Activated naive CD8-positive, alpha-beta T cell treated with anti-CD3 and anti-CD28 coated beads, Interleukin-2, amount 50 U/mL, for 24 hours (primary cell): ENCODE data around the gene GRK2.

Experiments used
- ATAC-seq: fragments of 150-1000 bp; cut with Tn5 transposase; one replicate; pipeline ENCODE4 v1.10.0; 2021
- DNase-seq: peaks from one replicate; pipeline ENCODE4 v3.0.0; 2021
- H3K27ac Mint-ChIP-seq: one replicate; pipeline ENCODE4 v1.8.0; 2021; ENCODE audit warnings: mild to moderate bottlenecking, mixed read lengths
- H3K27me3 Mint-ChIP-seq: one replicate; pipeline ENCODE4 v1.8.0; 2021; ENCODE audit warnings: mixed read lengths
- H3K36me3 Mint-ChIP-seq: one replicate; pipeline ENCODE4 v1.8.0; 2021; ENCODE audit warnings: low read depth, mixed read lengths
- H3K4me1 Mint-ChIP-seq: one replicate; pipeline ENCODE4 v1.8.0; 2021; ENCODE audit warnings: mixed read lengths
- H3K4me3 Mint-ChIP-seq: one replicate; pipeline ENCODE4 v1.8.0; 2021; ENCODE audit warnings: mild to moderate bottlenecking, moderate library complexity, mixed read lengths
- H3K9me3 Mint-ChIP-seq: one replicate; pipeline ENCODE4 v1.8.0; 2021; ENCODE audit warnings: mixed read lengths

The GRK2 gene

GRCh38 chr11:67289651-67290479 lies 23.6 kb downstream of the GRK2 start:
- ATAC-seq = no peak
- Mint-ChIP-seq H3K27ac (peak overlapping the region; percentile 90), H3K4me3 (peak overlapping the region; percentile 85), H3K4me1 (peaks cover 57% of the 10 kb centered on the region), H3K36me3 (peaks cover 39% of the 10 kb centered on the region), H3K9me3 (no peaks in the 10 kb centered on the region), H3K27me3 (no peaks in the 10 kb centered on the region)
- peak; percentile 30 for DNase-seq

GRCh38 chr11:67290801-67291200 lies 24.5 kb downstream of the GRK2 start:
- no peaks in the 10 kb centered on the region for H3K27me3 Mint-ChIP-seq
- DNase-seq = no peak
- H3K4me3 Mint-ChIP-seq = peak overlapping the region; percentile 85
- peak overlapping the region; percentile 22 for H3K27ac Mint-ChIP-seq
- peaks cover 48% of the 10 kb centered on the region for H3K36me3 Mint-ChIP-seq
- no peak for ATAC-seq
- H3K4me1 Mint-ChIP-seq = peaks cover 49% of the 10 kb centered on the region
- H3K9me3 Mint-ChIP-seq = no peaks in the 10 kb centered on the region

GRCh38 chr11:67291481-67292381 lies 25.5 kb downstream of the GRK2 start:
- peaks cover 43% of the 10 kb centered on the region for H3K4me1 Mint-ChIP-seq

GRCh38 chr11:67292671-67293070 lies 26.4 kb downstream of the GRK2 start:
- no peaks in the 10 kb centered on the region for H3K27me3 Mint-ChIP-seq
- peak overlapping the region; percentile 41 for H3K27ac Mint-ChIP-seq
- H3K36me3 Mint-ChIP-seq = peaks cover 59% of the 10 kb centered on the region
- H3K4me3 Mint-ChIP-seq = peak overlapping the region; percentile 43
- ATAC-seq (no peak), DNase-seq (no peak)
- peaks cover 12% of the 10 kb centered on the region for H3K9me3 Mint-ChIP-seq
- peaks cover 38% of the 10 kb centered on the region for H3K4me1 Mint-ChIP-seq

More at GRCh38 chr11:67291481-67292381, 25.5 kb downstream of the GRK2 start:
- DNase-seq = no peak
- Mint-ChIP-seq H3K36me3 (peaks cover 58% of the 10 kb centered on the region), H3K4me3 (no peak overlapping the region), H3K27ac (no peak overlapping the region), H3K27me3 (no peaks in the 10 kb centered on the region), H3K9me3 (peaks cover 8% of the 10 kb centered on the region)
- no peak for ATAC-seq

- H3K4me3 Mint-ChIP-seq = peak overlapping the region; percentile 43
- H3K27ac Mint-ChIP-seq = peak overlapping the region; percentile 41
- ATAC-seq = no peak
- H3K36me3 Mint-ChIP-seq = peaks cover 60% of the 10 kb centered on the region
- no peak for DNase-seq
- H3K27me3 Mint-ChIP-seq = no peaks in the 10 kb centered on the region
- H3K4me1 Mint-ChIP-seq = peaks cover 33% of the 10 kb centered on the region
- H3K9me3 Mint-ChIP-seq = peaks cover 12% of the 10 kb centered on the region
Observed at GRCh38 chr11:67293090-67293489, 26.8 kb downstream of the GRK2 start.

- H3K27me3 Mint-ChIP-seq = no peaks in the 10 kb centered on the region
- H3K4me1 Mint-ChIP-seq = peaks cover 27% of the 10 kb centered on the region
- DNase-seq = no peak
- H3K9me3 Mint-ChIP-seq = peaks cover 12% of the 10 kb centered on the region
- H3K4me3 Mint-ChIP-seq = no peak overlapping the region
- no peak for ATAC-seq
- H3K27ac Mint-ChIP-seq = no peak overlapping the region
- H3K36me3 Mint-ChIP-seq = peaks cover 65% of the 10 kb centered on the region
Observed at GRCh38 chr11:67295846-67296245, 29.6 kb downstream of the GRK2 start.

- Mint-ChIP-seq H3K4me1 (peaks cover 15% of the 10 kb centered on the region), H3K27me3 (no peaks in the 10 kb centered on the region), H3K4me3 (no peak overlapping the region), H3K27ac (no peak overlapping the region), H3K9me3 (peaks cover 12% of the 10 kb centered on the region), H3K36me3 (peaks cover 47% of the 10 kb centered on the region)
- no peak for DNase-seq
- ATAC-seq = no peak
Observed at GRCh38 chr11:67298786-67299185, 32.5 kb downstream of the GRK2 start.

- ATAC-seq = no peak
- no peak for DNase-seq
- Mint-ChIP-seq H3K27me3 (no peaks in the 10 kb centered on the region), H3K36me3 (peaks cover 39% of the 10 kb centered on the region), H3K4me3 (no peak overlapping the region), H3K4me1 (peaks cover 11% of the 10 kb centered on the region), H3K27ac (no peak overlapping the region), H3K9me3 (peaks cover 12% of the 10 kb centered on the region)
Observed at GRCh38 chr11:67299471-67300191, 33.4 kb downstream of the GRK2 start.

GRCh38 chr11:67300256-67300755 lies 34.0 kb downstream of the GRK2 start:
- Mint-ChIP-seq H3K27me3 (no peaks in the 10 kb centered on the region), H3K4me1 (peaks cover 11% of the 10 kb centered on the region), H3K9me3 (peaks cover 12% of the 10 kb centered on the region), H3K4me3 (no peak overlapping the region), H3K27ac (no peak overlapping the region), H3K36me3 (peaks cover 33% of the 10 kb centered on the region)
- ATAC-seq = no peak
- no peak for DNase-seq

- Mint-ChIP-seq H3K36me3 (peaks cover 28% of the 10 kb centered on the region), H3K9me3 (peaks cover 12% of the 10 kb centered on the region), H3K27ac (no peak overlapping the region), H3K27me3 (no peaks in the 10 kb centered on the region), H3K4me3 (no peak overlapping the region), H3K4me1 (peaks cover 11% of the 10 kb centered on the region)
- DNase-seq (no peak), ATAC-seq (no peak)
Observed at GRCh38 chr11:67300756-67301312, 34.6 kb downstream of the GRK2 start.

GRCh38 chr11:67301313-67301921 lies 35.1 kb downstream of the GRK2 start:
- no peak overlapping the region for H3K27ac Mint-ChIP-seq
- no peaks in the 10 kb centered on the region for H3K27me3 Mint-ChIP-seq
- peaks cover 7% of the 10 kb centered on the region for H3K9me3 Mint-ChIP-seq
- ATAC-seq = no peak
- no peak overlapping the region for H3K4me3 Mint-ChIP-seq
- peaks cover 22% of the 10 kb centered on the region for H3K36me3 Mint-ChIP-seq
- peaks cover 11% of the 10 kb centered on the region for H3K4me1 Mint-ChIP-seq
- no peak for DNase-seq

- Mint-ChIP-seq H3K4me1 (peaks cover 7% of the 10 kb centered on the region), H3K36me3 (peaks cover 16% of the 10 kb centered on the region), H3K27ac (no peak overlapping the region), H3K9me3 (peaks cover 1% of the 10 kb centered on the region), H3K4me3 (no peak overlapping the region), H3K27me3 (no peaks in the 10 kb centered on the region)
- ATAC-seq (no peak), DNase-seq (no peak)
Observed at GRCh38 chr11:67301951-67302516, 35.8 kb downstream of the GRK2 start.

- ATAC-seq = no peak
- Mint-ChIP-seq H3K4me3 (no peak overlapping the region), H3K27me3 (no peaks in the 10 kb centered on the region), H3K4me1 (peaks cover 7% of the 10 kb centered on the region), H3K9me3 (no peaks in the 10 kb centered on the region), H3K36me3 (peaks cover 11% of the 10 kb centered on the region), H3K27ac (no peak overlapping the region)
- DNase-seq = no peak
Observed at GRCh38 chr11:67302571-67303131, 36.4 kb downstream of the GRK2 start.
